HG03571 (cell line): ENCODE results near the gene TJAP1.
"Not testable (repeated sequence)": the region's sequence is repeated elsewhere in the genome, so short reads cannot be mapped to it uniquely, and the experiment has no call there.

Experiments
- ATAC-seq: cut with Tn5 transposase; IDR thresholded peaks from one replicate; pipeline ENCODE4 v1.9.1; 2021; ENCODE audit not compliant: unreplicated experiment

Gene TJAP1

DNA sequence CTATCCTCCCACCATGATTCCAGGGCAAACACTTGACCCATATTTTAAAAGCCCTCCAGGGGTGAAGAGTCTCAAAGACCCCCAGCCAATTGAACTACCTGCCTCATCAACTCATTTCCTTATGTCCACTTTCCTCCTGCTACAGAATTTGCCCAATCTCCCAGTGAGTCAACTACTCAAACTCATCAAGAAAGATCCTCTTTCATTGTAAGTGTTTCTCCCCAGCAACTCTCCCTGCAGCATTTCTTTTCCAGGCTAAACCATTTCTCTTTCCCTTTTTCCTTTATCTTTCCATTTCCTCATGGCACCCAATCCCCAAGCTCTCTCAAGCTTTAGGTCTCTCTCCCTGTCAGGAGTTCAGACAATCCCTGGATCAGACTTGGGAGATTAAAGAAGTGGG is 23.5 kb upstream of the TJAP1 start:
- ATAC-seq = no peak

- no peak for ATAC-seq
Measured at GRCh38 chr6:43454290-43454695, 23.1 kb upstream of the TJAP1 start.

DNA sequence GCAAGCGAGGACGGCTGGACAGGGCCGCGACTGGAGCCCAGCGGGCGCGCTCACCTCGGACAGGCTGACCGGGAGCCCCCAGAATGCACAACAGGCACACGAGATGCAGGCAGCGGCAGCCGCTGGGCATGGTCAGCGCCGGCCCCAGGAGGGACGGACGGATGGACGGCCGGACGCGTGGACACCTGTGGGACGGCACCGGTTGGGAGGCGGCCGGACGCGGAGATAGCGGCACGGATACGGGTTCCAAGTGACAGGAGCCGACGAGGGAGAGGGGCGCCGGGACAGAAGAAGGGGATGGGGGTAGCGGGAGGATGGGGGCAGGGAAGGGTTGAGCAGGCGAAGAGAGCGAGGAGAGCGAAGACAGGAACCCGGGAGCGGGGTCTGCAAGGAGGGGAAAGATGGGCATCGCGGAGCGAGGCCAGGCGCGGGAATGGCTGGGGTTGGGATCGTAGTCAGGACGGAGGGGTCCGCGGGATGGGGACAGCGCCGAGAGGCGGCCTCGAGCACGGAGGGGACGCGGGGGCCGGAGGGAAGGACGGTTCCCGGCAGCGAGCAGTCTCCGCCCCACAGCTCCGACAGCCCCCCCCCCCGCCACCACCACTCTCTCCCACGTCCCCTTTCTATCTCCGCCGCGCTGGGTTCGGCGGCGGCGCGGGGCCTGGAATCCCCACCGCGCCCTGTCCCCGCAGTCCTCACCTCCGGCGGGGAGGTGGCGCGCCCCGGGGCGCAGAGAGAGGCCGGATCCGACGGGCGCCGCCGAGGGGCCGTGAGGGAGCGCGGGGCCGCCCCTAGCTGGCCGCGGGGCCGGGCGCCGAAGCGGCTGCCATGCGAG is 22.5 kb upstream of the TJAP1 start:
- ATAC-seq = no peak

GRCh38 chr6:43455531-43456428 is 21.6 kb upstream of the TJAP1 start, which contains the start of gene DLK2:
Gene DLK2, minus strand, starts transcription at chr6:43455548. Its CDS starts 723 bp downstream, at chr6:43454825.
- ATAC-seq = no peak

DNA sequence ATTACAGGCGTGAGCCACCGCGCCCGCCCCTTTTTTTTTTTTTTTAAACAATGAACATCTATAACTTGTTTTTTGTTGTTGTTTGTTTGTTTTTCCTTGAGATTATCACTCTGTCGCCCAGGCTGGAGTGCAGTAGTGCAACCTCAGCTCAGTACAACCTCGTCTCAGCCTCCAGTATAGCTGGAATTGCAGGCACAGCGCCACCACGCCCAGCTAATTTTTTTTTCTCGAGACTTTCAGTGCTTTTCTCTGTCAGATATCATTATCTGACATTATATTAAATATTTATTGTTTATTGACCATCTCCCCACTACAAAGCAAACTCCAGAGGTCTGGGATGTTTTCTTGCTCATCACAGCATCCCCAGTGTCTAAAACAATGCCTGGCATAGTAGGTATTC is 19.7 kb upstream of the TJAP1 start:
- ATAC-seq = no peak

DNA sequence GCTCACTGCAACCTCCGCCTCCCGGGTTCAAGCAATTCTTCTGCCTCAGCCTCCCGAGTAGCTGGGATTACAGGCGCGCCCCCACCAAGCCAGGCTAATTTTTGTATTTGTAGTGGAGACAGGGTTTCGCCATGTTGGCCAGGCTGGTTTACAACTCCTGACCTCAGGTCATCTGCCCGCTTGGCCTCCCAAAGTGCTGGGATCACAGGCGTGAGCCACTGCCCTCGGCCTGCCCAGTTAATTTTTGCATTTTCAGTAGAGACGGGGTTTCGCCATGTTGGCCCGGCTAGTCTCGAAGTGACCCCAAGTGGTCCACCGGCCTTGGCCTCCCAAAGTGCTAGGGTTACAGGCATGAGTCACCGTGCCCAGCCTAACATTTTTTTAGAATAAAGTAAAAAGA is 19.2 kb upstream of the TJAP1 start:
- not testable (repeated sequence) for ATAC-seq

- no peak for ATAC-seq
Measured at GRCh38 chr6:43459535-43459934, 17.8 kb upstream of the TJAP1 start.

DNA sequence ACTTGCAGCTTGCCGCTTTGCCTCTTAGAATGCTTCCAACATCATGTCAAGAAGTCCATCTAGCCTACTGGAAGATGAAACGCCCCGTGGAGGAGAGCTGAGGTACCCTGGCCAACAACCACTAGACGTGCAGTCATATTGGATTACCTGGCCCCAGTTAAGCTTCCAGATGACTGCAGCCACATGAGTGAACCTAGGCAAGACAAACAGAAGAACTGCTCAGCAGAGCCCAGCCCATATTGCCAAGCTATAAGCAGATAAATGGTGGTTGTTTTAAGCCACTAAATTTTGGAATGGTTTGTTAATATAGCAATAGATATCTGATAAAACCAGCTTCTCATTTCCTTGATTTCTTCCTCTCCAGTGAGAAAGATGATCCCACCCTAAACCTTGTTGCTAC is 17.3 kb upstream of the TJAP1 start:
- ATAC-seq = no peak

GRCh38 chr6:43461936-43462335 is 15.4 kb upstream of the TJAP1 start:
- ATAC-seq = no peak

GRCh38 chr6:43464337-43464736 is 13.0 kb upstream of the TJAP1 start:
- ATAC-seq = no peak

DNA sequence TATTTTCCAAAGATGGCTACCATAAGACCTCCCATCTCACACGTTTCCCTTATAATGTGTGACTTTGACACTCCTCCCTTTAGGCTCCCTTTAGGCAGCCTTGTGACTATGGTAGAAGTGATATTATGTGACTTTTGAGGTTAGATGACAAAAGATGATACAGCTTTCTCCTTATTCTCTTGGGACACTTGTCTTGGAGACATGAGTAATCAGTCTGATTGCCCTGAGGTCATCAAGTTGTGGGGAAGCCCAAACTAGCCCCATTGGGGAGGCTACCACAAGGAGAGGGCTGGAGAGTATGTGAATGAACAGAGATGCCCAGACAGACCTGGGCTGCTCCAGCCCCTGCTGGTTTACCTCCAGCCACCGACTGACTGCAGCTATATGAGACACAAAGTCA is 11.4 kb upstream of the TJAP1 start:
- no peak for ATAC-seq

DNA sequence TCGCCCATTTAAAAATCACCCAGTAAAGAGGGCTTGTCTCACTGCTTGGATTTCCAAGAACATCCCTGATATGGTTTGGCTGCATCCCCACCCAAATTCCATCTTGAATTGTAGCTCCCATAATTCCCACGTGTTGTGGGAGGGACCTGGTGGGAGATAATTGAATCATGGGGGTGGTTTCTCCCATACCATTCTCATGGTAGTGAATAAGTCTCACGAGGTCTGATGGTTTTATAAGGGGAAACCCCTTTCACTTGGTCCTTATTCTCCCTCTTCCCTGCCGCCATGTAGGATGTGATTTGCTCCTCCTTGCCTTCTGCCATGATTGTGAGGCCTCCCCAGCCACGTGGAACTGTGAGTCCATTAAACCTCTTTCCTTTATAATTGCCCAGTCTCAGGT is 10.1 kb upstream of the TJAP1 start:
- ATAC-seq = not testable (repeated sequence)

GRCh38 chr6:43467752-43468151 is 9.6 kb upstream of the TJAP1 start:
- no peak for ATAC-seq

GRCh38 chr6:43468240-43468639 is 9.1 kb upstream of the TJAP1 start:
- no peak for ATAC-seq

DNA sequence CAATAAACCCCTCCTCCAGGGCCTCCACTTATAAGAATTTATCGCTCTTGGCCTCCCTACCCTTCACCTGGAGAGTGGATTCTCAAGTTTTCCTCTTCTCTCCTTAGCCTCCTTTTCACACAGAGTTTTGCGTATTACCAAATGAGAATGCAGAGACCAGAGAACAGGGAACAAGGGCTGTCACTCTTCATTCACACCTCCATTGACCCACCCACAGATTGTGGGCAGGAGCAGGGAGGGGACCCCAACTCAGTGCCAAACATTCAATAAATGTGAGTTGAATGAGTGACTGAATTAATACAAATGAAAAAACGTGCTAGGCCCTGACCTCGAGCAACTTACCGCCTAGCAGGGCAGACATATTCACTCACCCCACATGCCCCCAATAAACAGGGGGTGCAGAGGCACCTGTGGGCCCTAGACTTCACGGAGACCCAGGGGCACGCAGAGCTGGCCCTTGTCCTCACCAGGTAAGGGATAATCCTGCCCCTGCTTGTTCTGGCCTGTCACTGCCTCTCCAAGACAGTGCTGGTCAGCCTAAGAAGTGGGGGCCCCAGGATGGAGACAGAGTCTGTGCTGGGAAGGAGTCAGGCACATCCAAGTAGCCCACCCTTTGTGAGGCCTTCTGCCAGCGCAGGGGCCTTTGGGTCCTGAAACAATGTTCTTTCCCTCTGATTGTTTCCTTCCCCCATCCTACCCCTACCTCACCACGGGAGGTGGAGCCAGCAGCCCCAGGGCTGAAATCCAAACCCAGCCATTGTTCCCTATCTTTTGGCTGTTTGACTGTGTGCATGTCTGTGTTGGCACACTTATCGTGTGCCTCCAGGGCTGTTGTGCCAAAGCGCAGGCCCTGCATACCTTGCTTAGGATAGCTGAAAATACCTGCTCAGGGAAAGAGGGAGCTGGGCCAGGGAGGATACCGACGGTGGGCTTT is 8.4 kb upstream of the TJAP1 start:
- ATAC-seq = no peak

- no peak for ATAC-seq
Measured at GRCh38 chr6:43469947-43470346, 7.4 kb upstream of the TJAP1 start.

DNA sequence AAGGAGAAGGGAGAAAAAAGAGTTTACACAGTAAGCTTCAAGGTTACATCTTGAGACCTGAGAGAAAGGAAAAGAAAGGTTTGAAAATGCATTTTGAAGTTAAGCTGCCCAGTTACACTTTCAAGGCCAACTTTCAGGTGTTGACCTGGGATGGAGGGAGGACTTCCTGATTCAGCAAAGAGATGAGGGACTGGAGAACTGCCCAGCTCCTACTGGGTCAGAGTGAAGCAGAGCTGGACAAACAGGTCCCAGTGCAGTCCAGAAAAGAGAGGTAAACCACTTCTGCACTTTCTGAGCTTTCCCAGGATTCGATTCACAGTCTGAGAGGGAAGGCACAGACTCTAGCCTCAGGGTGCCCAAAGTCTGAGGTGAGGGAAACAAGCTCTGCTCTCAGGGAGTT is 6.0 kb upstream of the TJAP1 start:
- no peak for ATAC-seq

DNA sequence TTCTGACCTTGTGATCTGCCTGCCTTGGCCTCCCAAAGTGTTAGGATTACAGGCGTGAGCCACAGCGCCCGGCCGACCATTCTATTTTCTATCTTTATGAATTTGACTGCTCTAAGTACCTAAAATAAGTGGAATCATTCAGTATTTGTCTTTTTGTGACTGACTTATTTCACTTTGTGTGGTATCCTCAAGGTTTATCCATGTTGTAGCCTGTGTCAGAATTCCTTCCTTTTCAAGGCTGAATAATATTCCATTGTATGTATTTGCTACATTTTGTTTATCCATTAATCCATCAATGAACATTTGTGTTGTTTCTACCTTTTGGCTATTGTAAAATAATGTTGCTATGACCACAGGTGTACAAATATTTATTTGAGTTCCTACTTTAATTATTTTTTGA is 4.9 kb upstream of the TJAP1 start:
- no peak for ATAC-seq

- ATAC-seq = no peak
Measured at GRCh38 chr6:43475516-43475915, 1.9 kb upstream of the TJAP1 start.

- ATAC-seq = no peak
Measured at GRCh38 chr6:43476746-43477145, 624 bp upstream of the TJAP1 start.

DNA sequence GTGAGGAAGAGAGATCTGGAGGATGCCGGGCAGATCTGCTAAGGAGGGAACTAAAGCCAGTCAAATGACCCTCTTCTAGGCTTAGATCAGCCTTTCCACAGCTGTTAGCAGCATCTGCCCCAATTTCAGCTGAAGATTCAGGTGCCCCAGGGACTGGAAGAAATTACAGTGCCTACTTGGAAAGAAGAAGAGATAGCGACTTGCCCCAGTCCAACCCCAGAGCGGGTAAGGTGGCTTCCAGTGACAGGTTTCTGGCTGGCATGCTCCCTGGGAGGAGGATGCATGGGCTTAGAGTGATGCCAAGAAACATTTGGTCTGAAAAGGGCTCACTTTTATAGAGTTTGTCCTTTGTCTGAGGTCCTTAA is 620 bp downstream of the TJAP1 start:
- ATAC-seq = no peak
